Measurements from ENCODE around the gene SH3RF3. TPM values are rescaled to one million over a fixed set of nuclear protein-coding genes. Genes with fewer than 3 reads are reported as not detected.

Gene SH3RF3
- total RNA-seq, 1 donor from 2014 or later: 10.8 TPM

- Histone ChIP-seq H3K9me3 (no peaks in the 10 kb centered on the region), H3K27ac (no peak overlapping the region), H3K4me3 (no peak overlapping the region), H3K27me3 (no peaks in the 10 kb centered on the region), H3K36me3 (no peaks in the 10 kb centered on the region), H3K4me1 (peaks cover 19% of the 10 kb centered on the region)
- TF ChIP-seq POLR2AphosphoS5 (IDR thresholded peaks at IDR 0.05; ENCODE audit: insufficient read depth in 1 of 2, low read depth in 1 of 2) (no peak), POLR2A (IDR thresholded peaks at IDR 0.05) (no peak), CTCF (IDR thresholded peaks at IDR 0.05) (no peak)
- no peak for DNase-seq (ENCODE audit: extremely low spot score in 2 of 2)
- intact Hi-C loops (cut with DNase I): no loop called here
Measured at GRCh38 chr2:109382226-109382895, 253.4 kb downstream of the SH3RF3 start.

DNA sequence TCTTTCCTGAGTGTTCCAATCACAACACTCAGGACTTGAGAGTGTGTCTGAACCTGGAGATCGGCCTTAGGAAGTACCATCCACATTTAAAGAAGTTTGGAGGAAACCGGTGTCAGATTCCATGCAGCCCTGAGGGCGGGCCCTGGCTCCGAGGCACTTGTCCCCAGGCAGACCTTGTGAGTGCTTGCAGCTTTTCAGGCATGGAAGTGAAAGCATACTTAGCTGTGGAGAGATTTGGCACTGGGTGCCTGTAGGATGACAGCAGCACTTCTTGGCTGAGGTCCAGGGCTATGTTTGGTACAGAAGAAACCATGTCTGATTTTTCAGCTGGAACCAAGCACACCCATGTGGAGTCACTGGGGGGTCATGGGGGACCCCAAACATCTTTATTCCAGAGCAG, 253.9 kb downstream of the SH3RF3 start:
- H3K4me3 ChIP-seq: no peak overlapping the region
- H3K9me3 ChIP-seq: no peaks in the 10 kb centered on the region
- no peak overlapping the region for H3K27ac ChIP-seq
- H3K4me1 ChIP-seq: peaks cover 19% of the 10 kb centered on the region
- H3K36me3 ChIP-seq: no peaks in the 10 kb centered on the region
- no peak for DNase-seq (ENCODE audit: extremely low spot score in 2 of 2)
- H3K27me3 ChIP-seq: no peaks in the 10 kb centered on the region
- TF ChIP-seq CTCF (IDR thresholded peaks at IDR 0.05): no peak
- no peak for TF ChIP-seq POLR2A (IDR thresholded peaks at IDR 0.05)
- no peak for TF ChIP-seq POLR2AphosphoS5 (IDR thresholded peaks at IDR 0.05; ENCODE audit: insufficient read depth in 1 of 2, low read depth in 1 of 2)
- intact Hi-C loops (cut with DNase I): no loop called here

DNA sequence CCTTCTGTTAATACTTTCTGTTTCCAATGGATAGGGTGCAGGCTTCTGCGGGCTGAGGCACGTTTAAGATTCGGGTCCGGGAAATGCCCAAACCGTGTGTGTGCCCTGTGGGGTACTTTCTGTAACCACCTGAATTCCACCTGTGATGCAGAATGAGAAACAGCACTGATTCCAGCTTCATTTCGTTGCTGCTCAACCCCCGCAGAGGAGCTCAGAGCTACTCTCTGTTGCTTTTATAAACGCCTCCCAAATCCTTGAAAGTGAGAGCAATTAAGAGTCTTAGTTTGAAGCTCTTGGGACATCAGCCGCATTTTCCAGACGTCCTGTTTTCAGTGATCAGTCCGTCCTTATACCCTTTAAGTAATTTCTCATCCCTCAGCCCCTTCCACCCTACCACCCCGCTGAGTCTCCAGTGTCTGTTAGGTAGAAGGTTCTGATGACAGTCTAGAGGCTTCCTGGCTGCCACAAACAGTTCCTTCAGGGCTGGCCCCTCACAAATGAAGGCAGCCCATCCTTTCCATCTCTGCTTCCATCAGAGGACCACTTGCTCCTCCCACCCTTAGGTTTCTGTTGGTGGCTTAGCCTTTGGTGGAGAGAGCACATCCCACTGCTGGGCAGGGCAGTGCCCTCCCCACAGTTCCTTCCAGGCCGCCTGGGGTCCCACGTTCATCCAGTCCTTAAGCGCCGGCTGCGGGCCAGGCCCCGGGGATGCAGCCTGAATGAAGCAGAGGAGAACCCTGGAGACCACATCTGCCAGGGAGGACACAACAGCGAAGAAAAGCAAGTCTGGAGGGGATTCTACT, 254.7 kb downstream of the SH3RF3 start:
- Histone ChIP-seq H3K9me3 (no peaks in the 10 kb centered on the region), H3K4me1 (peaks cover 19% of the 10 kb centered on the region), H3K36me3 (no peaks in the 10 kb centered on the region), H3K27me3 (no peaks in the 10 kb centered on the region), H3K4me3 (no peak overlapping the region), H3K27ac (no peak overlapping the region)
- intact Hi-C loops (cut with DNase I): no loop called here
- DNase-seq (ENCODE audit: extremely low spot score in 2 of 2): no peak
- TF ChIP-seq CTCF (IDR thresholded peaks at IDR 0.05): no peak
- no peak for TF ChIP-seq POLR2AphosphoS5 (IDR thresholded peaks at IDR 0.05; ENCODE audit: insufficient read depth in 1 of 2, low read depth in 1 of 2)
- no peak for TF ChIP-seq POLR2A (IDR thresholded peaks at IDR 0.05)

DNA sequence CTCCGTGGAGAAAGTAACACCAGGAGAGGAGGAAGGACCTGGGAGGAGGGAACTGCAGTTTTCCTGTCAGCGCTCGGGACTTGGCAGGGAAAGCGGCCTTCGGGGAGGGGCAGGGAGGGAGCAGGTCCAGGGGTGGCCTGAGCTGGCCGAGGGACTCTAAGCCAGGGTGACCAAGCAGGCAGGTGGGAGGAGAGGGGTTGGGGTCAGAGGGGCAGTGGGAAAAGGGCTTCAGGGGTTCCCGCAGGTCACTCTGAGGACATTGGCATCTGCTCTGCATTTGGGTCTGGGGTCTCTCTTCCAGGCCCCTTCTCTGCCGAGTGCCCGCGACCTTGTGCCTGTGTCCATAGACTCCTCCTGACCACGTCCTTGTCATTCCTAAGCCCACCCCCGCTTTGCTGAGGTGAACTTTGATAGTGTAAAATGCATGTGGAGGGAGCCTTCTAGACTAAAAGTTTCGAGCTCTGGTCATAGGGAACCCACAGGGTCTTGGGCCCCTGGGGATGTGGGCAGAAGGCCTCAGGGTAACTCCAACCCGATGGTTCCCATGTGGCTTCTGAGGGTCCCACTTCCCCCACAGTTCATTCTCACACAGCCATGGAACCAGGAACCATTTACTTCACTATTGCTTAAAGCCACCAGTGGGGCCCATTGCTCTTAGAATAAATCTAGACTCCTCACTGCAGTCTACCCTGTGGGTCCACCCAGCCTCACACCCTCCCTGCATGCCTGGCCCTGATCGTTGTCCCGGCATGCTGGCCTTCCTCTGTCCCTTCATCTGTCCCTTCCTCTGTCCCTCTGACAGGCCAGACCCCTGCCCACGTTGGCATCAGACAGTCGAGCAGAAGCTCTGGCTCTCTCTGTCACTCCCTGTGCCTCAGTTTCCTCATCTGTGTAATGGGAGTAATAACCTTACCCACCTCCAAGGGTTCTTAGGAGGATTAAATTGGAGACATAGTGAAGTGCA, 255.6 kb downstream of the SH3RF3 start:
- H3K36me3 ChIP-seq: no peaks in the 10 kb centered on the region
- H3K4me3 ChIP-seq: no peak overlapping the region
- TF ChIP-seq CTCF (IDR thresholded peaks at IDR 0.05) (no peak), POLR2A (IDR thresholded peaks at IDR 0.05) (no peak), POLR2AphosphoS5 (IDR thresholded peaks at IDR 0.05; ENCODE audit: insufficient read depth in 1 of 2, low read depth in 1 of 2) (no peak)
- intact Hi-C loops (cut with DNase I): loop anchor here (1.0 kb wide), 1 partner anchor 31 kb away; no protein-coding TSS in a partner anchor
- no peak overlapping the region for H3K27ac ChIP-seq
- no peaks in the 10 kb centered on the region for H3K27me3 ChIP-seq
- H3K4me1 ChIP-seq: peaks cover 19% of the 10 kb centered on the region
- no peak for DNase-seq (ENCODE audit: extremely low spot score in 2 of 2)
- no peaks in the 10 kb centered on the region for H3K9me3 ChIP-seq

Measured in vagina (tissue), 2 donors.